ENCODE data around the gene CFL1. TPM values are rescaled to one million over a fixed set of nuclear protein-coding genes. Genes with fewer than 3 reads are reported as not detected.

CFL1 gene
- total RNA-seq, 1 donor from 2014 or later, result 687 TPM

Other genes with a start within 250 kb of the CFL1 start
- 58.8 and 67.5 TPM in 2 replicates for gene MAP3K11, start 244.0 kb downstream of the CFL1 start, total RNA-seq
- gene PCNX3, start 242.4 kb downstream of the CFL1 start, total RNA-seq, result 10.2 and 12.9 TPM in 2 replicates
- gene SIPA1, start 220.1 kb downstream of the CFL1 start, total RNA-seq, result 42.9 and 92.5 TPM in 2 replicates
- 10.2 and 16.1 TPM in 2 replicates for gene RELA, start 195.3 kb downstream of the CFL1 start, total RNA-seq
- 33.6 and 49.2 TPM in 2 replicates for gene KAT5, start 145.9 kb downstream of the CFL1 start, total RNA-seq
- 29.6 and 57.1 TPM in 2 replicates for gene RNASEH2C, start 137.4 kb downstream of the CFL1 start, total RNA-seq
- 5.2 and 8.3 TPM in 2 replicates for gene AP5B1, start 77.2 kb downstream of the CFL1 start, total RNA-seq
- not detected in 2 replicates for gene OVOL1, start 71.1 kb downstream of the CFL1 start, total RNA-seq
- under 0.01 and 0.44 TPM in 2 replicates for gene SNX32, start 24.2 kb downstream of the CFL1 start, total RNA-seq
- gene MUS81, start 2.3 kb upstream of the CFL1 start, total RNA-seq, result 27.7 and 36.3 TPM in 2 replicates
- 17.7 and 23.2 TPM in 2 replicates for gene EFEMP2, start 14.6 kb upstream of the CFL1 start, total RNA-seq
- gene CTSW, start 21.7 kb upstream of the CFL1 start, total RNA-seq, result 0.20 and 0.22 TPM in 2 replicates
- 145 and 157 TPM in 2 replicates for gene FIBP, start 30.3 kb upstream of the CFL1 start, total RNA-seq
- gene CCDC85B, start 32.5 kb upstream of the CFL1 start, total RNA-seq, result 51.9 and 56.0 TPM in 2 replicates
- 0.99 and 3.1 TPM in 2 replicates for gene FOSL1, start 42.2 kb upstream of the CFL1 start, total RNA-seq
- 10.2 and 15.7 TPM in 2 replicates for gene C11orf68, start 60.9 kb upstream of the CFL1 start, total RNA-seq
- gene DRAP1, start 61.2 kb upstream of the CFL1 start, total RNA-seq, result 91.1 and 103 TPM in 2 replicates
- gene TSGA10IP, start 87.3 kb upstream of the CFL1 start, total RNA-seq, result not detected in 2 replicates
- 25.7 and 30.2 TPM in 2 replicates for gene SART1, start 103.6 kb upstream of the CFL1 start, total RNA-seq
- gene EIF1AD, start 144.0 kb upstream of the CFL1 start, total RNA-seq, result 17.0 and 21.8 TPM in 2 replicates
- 19.2 and 20.5 TPM in 2 replicates for gene BANF1, start 144.3 kb upstream of the CFL1 start, total RNA-seq
- 0.20 and 0.22 TPM in 2 replicates for gene CST6, start 153.8 kb upstream of the CFL1 start, total RNA-seq
- 0.22 TPM in 1 of 2 replicates, not detected in the other for gene CATSPER1, start 168.3 kb upstream of the CFL1 start, total RNA-seq
- 0.20 and 0.22 TPM in 2 replicates for gene GAL3ST3, start 191.0 kb upstream of the CFL1 start, total RNA-seq
- gene SF3B2, start 194.2 kb upstream of the CFL1 start, total RNA-seq, result 57.3 and 63.5 TPM in 2 replicates
- gene PACS1, start 212.1 kb upstream of the CFL1 start, total RNA-seq, result 17.2 and 22.6 TPM in 2 replicates

Measured in lung microvascular endothelial cell (primary cell).